CD1c-positive myeloid dendritic cell (primary cell): Measurements from ENCODE around the gene CADM1.

Experiments used
- DNase-seq: peaks from one replicate; pipeline ENCODE4 v3.0.0-alpha.2; 2016; ENCODE audit errors: extremely low spot score

CADM1 gene

GRCh38 chr11:115122274-115122673 is 381.9 kb downstream of the CADM1 start:
- no peak for DNase-seq
